Measurements from ENCODE around the gene STMN3.

- TF ChIP-seq, protein P1, sequence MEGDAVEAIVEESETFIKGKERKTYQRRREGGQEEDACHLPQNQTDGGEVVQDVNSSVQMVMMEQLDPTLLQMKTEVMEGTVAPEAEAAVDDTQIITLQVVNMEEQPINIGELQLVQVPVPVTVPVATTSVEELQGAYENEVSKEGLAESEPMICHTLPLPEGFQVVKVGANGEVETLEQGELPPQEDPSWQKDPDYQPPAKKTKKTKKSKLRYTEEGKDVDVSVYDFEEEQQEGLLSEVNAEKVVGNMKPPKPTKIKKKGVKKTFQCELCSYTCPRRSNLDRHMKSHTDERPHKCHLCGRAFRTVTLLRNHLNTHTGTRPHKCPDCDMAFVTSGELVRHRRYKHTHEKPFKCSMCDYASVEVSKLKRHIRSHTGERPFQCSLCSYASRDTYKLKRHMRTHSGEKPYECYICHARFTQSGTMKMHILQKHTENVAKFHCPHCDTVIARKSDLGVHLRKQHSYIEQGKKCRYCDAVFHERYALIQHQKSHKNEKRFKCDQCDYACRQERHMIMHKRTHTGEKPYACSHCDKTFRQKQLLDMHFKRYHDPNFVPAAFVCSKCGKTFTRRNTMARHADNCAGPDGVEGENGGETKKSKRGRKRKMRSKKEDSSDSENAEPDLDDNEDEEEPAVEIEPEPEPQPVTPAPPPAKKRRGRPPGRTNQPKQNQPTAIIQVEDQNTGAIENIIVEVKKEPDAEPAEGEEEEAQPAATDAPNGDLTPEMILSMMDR (conservative IDR thresholded peaks at IDR 0.05) = no peak
- TF ChIP-seq ZFX (IDR thresholded peaks at IDR 0.05) = no peak
Measured at GRCh38 chr20:63663332-63664066, 10.3 kb upstream of the STMN3 start.
